Measurements from ENCODE around the gene CALCOCO2. TPM values are rescaled to one million over a fixed set of nuclear protein-coding genes. Genes with fewer than 3 reads are reported as not detected.

The CALCOCO2 gene, protein sequence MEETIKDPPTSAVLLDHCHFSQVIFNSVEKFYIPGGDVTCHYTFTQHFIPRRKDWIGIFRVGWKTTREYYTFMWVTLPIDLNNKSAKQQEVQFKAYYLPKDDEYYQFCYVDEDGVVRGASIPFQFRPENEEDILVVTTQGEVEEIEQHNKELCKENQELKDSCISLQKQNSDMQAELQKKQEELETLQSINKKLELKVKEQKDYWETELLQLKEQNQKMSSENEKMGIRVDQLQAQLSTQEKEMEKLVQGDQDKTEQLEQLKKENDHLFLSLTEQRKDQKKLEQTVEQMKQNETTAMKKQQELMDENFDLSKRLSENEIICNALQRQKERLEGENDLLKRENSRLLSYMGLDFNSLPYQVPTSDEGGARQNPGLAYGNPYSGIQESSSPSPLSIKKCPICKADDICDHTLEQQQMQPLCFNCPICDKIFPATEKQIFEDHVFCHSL
- total RNA-seq = 33.3 and 45.1 TPM in 2 replicates

DNA sequence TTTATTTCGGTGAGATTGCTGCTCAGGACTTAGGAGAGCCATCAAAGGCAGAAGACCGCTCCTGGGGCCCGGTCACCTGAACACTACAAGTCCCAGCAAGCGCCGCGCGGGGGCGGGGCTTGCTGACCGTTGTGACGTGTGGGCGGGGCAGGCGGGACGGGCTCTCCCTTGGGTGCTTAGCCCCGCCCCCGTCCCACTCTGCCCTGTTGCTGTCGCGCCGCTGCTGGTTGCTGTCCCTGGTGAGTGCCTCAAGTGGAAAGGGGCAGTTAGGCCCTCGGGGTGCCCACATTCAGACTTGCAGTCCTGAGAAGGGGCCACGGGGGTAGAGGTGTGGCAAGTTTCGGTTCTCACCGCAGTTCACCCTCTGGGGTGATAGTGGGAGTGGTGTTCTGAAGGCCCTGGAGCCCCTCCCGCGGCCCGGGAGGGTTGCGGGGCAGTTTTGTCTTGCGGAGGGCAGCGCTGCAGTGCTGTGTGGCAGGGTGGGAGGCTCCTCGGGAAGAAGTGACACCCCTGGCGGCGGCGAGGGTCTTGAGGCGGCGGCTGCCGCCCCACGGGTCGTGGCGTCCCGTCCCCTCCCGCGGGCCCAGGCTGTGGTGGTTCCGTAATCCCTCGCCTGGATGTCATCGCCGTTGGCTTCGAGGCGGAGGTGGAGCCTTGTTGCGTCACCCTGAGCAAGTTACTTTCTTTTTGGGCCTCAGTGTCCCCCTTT, at the start of gene CALCOCO2:
CALCOCO2 (plus strand) TSS at position 196 of the 709 bp plus-strand sequence. CDS start 10,673 bp downstream, outside the sequence.
- DNase-seq (ENCODE audit: low read depth) = peak; percentile 73

DNA sequence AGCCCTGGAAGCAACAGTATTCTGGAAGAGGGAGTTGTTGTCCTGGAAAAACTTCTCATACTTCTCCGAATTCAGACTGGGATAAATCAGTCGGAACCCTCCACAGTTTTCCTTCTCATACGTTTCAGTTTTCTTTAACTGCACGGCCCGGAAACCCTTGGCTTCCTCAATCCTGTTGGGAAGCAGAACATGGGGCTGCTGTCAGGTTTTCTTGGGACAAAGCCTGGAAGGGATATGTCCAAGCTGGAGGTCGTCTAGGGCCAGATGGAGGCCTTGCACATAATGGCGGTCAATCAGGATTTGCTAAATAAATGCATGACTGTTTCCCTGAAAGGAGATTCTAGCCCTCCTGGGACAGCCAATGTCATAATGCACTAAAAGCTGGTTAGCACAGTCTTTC, 43.0 kb upstream of the CALCOCO2 start:
- H3K27me3 ChIP-seq (ENCODE audit: control insufficient read depth, insufficient read depth, low read length) = peaks cover 7% of the 10 kb centered on the region
- H3K36me3 ChIP-seq (ENCODE audit: control insufficient read depth, insufficient read depth, low read length) = no peaks in the 10 kb centered on the region
- TF ChIP-seq, protein P1, sequence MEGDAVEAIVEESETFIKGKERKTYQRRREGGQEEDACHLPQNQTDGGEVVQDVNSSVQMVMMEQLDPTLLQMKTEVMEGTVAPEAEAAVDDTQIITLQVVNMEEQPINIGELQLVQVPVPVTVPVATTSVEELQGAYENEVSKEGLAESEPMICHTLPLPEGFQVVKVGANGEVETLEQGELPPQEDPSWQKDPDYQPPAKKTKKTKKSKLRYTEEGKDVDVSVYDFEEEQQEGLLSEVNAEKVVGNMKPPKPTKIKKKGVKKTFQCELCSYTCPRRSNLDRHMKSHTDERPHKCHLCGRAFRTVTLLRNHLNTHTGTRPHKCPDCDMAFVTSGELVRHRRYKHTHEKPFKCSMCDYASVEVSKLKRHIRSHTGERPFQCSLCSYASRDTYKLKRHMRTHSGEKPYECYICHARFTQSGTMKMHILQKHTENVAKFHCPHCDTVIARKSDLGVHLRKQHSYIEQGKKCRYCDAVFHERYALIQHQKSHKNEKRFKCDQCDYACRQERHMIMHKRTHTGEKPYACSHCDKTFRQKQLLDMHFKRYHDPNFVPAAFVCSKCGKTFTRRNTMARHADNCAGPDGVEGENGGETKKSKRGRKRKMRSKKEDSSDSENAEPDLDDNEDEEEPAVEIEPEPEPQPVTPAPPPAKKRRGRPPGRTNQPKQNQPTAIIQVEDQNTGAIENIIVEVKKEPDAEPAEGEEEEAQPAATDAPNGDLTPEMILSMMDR (IDR thresholded peaks at IDR 0.05; ENCODE audit: insufficient read depth, low read length, poor library complexity, severe bottlenecking) = no peak
- DNase-seq (ENCODE audit: low read depth) = no peak
- H3K4me3 ChIP-seq (ENCODE audit: low read depth, low read length) = no peak overlapping the region

More for the DNA sequence above, at the start of gene CALCOCO2:
- H3K4me3 ChIP-seq (ENCODE audit: low read depth, low read length) = peak within 1 kb of the TSS; percentile 63
- TF ChIP-seq, protein P1 (IDR thresholded peaks at IDR 0.05; ENCODE audit: insufficient read depth, low read length, poor library complexity, severe bottlenecking) = no peak
- no peaks in the 10 kb centered on the region for H3K27me3 ChIP-seq (ENCODE audit: control insufficient read depth, insufficient read depth, low read length)
- no peaks in the 10 kb centered on the region for H3K36me3 ChIP-seq (ENCODE audit: control insufficient read depth, insufficient read depth, low read length)

DNA sequence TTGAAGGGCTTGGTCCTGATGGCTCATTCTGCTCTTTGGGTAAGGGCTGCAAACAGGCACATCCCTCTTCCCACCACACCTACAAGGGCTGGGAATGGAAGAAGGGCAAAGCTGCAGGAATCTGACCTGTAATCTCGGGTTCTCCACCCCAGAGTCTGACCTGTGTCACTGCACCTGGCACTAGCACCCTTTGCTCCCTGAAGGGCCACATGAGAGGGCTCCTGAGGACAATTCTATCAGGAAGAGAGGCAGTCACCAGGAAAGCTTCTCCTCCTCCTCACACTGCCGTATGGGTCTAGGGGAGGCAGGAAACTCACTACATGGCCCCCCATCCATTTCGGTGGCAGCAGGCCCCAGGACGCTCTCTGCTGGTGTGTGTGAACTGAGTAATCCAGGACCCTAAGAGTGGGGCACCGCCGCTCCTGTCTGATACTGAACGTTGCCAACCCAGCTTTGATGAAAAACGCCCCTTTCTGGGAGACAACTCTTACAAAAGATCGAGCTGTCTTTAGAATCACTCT, 40.2 kb upstream of the CALCOCO2 start:
- TF ChIP-seq, protein P1 (IDR thresholded peaks at IDR 0.05; ENCODE audit: insufficient read depth, low read length, poor library complexity, severe bottlenecking) = no peak
- DNase-seq (ENCODE audit: low read depth) = no peak
- H3K4me3 ChIP-seq (ENCODE audit: low read depth, low read length) = no peak overlapping the region
- H3K27me3 ChIP-seq (ENCODE audit: control insufficient read depth, insufficient read depth, low read length) = peaks cover 5% of the 10 kb centered on the region
- H3K36me3 ChIP-seq (ENCODE audit: control insufficient read depth, insufficient read depth, low read length) = no peaks in the 10 kb centered on the region

DNA sequence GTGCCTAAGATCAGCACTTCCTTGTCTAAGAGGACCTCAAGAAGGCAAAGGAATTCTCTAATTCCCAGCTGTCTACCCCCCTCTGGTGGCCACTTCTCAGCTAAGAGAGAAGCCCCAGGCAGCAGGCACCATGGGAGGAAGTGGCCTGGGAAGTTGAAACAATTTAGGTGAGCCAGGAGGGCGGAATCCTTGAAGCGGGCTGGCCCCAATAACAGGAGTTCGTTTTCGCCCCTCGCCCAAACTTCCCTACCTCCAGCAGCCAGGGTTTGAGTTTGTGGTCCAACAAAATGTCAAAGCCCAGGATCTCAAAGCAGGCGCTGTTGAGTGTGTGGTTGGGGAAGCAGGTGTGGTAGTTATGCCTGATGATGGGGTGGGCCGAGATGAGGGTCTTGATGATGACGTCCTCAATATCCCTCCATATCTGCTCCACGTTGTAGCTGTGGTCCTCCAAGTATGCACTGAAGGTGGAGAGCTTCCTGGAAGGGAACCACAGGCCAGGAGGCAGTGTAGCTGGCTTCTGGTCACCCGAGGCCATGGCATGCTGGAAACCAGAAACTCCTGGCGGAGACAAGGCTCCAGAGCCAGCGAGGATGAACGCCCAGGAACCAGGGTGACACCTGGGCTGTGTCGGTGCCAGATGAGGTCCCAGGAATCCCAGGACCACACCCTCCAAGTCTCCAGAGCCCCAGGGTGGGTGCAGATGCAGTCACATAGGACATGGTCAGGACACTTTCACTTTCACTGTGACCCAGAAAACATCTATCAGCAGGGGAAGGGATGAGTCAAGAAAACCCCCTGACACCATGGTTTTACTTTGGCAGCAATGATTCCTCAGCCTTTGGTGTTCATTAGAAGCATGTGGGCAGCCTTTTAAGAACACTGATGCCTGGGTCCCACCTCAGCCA, 39.5 kb upstream of the CALCOCO2 start:
- no peak overlapping the region for H3K4me3 ChIP-seq (ENCODE audit: low read depth, low read length)
- H3K27me3 ChIP-seq (ENCODE audit: control insufficient read depth, insufficient read depth, low read length) = peaks cover 2% of the 10 kb centered on the region
- TF ChIP-seq, protein P1 (IDR thresholded peaks at IDR 0.05; ENCODE audit: insufficient read depth, low read length, poor library complexity, severe bottlenecking) = peak; percentile 80

DNA sequence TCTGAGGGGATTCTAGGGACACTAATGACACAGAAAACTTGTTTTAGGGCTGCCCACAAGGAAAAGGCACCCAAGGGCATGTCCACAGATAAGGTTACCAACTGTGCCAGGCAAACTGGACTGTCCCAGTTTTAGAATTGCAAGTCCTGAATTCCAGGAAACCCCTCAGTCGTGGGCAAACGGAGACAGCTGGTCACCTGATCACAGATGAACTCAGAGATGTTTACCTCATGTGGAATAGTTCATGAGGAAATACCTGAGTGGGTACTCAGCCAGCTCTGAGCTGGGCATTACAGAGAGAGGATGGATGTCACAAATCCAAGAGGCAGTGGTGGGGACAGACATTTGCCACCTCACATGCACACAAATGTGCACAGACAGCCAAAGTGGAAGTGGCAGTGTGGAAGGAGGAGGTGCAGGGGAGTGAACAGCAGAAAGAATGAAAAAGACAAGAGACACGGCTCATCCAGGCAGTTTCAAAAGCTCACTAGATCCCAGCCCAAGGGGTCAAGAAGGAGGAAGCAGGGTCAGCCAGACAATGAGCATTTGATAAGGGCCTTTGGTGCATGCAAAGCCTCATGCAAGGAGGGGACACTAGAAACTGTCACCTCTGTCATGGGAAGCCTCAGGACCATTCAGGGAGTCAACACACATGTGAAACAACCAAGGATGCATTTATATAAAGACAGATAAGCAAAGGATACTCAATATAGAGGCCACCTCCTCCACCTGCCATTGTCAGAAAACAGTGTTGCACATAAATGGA, 38.6 kb upstream of the CALCOCO2 start:
- no peaks in the 10 kb centered on the region for H3K36me3 ChIP-seq (ENCODE audit: control insufficient read depth, insufficient read depth, low read length)
- TF ChIP-seq, protein P1 (IDR thresholded peaks at IDR 0.05; ENCODE audit: insufficient read depth, low read length, poor library complexity, severe bottlenecking) = no peak
- no peak overlapping the region for H3K4me3 ChIP-seq (ENCODE audit: low read depth, low read length)
- no peak for DNase-seq (ENCODE audit: low read depth)
- no peaks in the 10 kb centered on the region for H3K27me3 ChIP-seq (ENCODE audit: control insufficient read depth, insufficient read depth, low read length)

More for the DNA sequence above, 39.5 kb upstream of the CALCOCO2 start:
- peak; percentile 35 for DNase-seq (ENCODE audit: low read depth)
- H3K36me3 ChIP-seq (ENCODE audit: control insufficient read depth, insufficient read depth, low read length) = no peaks in the 10 kb centered on the region
